Cardiac muscle cell (in vitro differentiated cells and primary cell): Measurements from ENCODE around the gene EHMT2. TPM values are rescaled to one million over a fixed set of nuclear protein-coding genes. Genes with fewer than 3 reads are reported as not detected.

Experiments used
- DNase-seq, 2 donors: peaks; one replicate each; pipeline versions ENCODE4 v3.0.0 to v3.0.0-alpha.2; 2010 to 2017; ENCODE audit warnings: low read depth in 1 of 2, low spot score in 1 of 2
- H3K27ac ChIP-seq: fragments of 200-600 bp; sonication (generic); 2 replicates; pipeline ENCODE4 v1.5.1; 2016
- H3K27me3 ChIP-seq: fragments of 200-600 bp; sonication (generic); 2 replicates; pipeline ENCODE4 v1.6.0; 2016; ENCODE audit warnings: control low read depth
- H3K36me3 ChIP-seq: fragments of 200-600 bp; sonication (generic); 2 replicates; pipeline ENCODE4 v1.5.1; 2016; ENCODE audit warnings: control low read depth
- H3K4me1 ChIP-seq: fragments of 200-600 bp; sonication (generic); 2 replicates; pipeline ENCODE4 v1.8.1; 2017; ENCODE audit warnings: low read depth, mild to moderate bottlenecking, mixed run types
- H3K4me3 ChIP-seq: fragments of 200-600 bp; sonication (generic); 2 replicates; pipeline ENCODE4 v1.5.1; 2016; ENCODE audit warnings: mild to moderate bottlenecking
- H3K9me3 ChIP-seq: fragments of 200-600 bp; sonication (generic); 2 replicates; pipeline ENCODE4 v1.5.1; 2017; ENCODE audit warnings: low read depth, mild to moderate bottlenecking, control low read depth
- polyA plus RNA-seq: library from polyadenylated mRNA; unstranded; fragments of >200 nt; fragmentation: Nextera tagmentation; extraction: Ambion mirVana; gene quantifications from 2 replicates; pipeline ENCODE4 v1.2.1, GENCODE V29; 2016
- total RNA-seq: library from RNA; depleted of rRNA; stranded (reverse); fragments of >200 nt; gene quantifications from 2 replicates; pipeline ENCODE4 v1.2.3, GENCODE V29; 2016
- TF ChIP-seq, protein P1 (sequence below): IDR thresholded peaks from 2 replicates; pipeline ENCODE4 v1.5.1; 2012; ENCODE audit warnings: low read depth, mild to moderate bottlenecking, low read length

EHMT2 gene
- total and polyA plus RNA-seq, 2 experiments from 2014 or later: 89.6 to 120 TPM

DNA sequence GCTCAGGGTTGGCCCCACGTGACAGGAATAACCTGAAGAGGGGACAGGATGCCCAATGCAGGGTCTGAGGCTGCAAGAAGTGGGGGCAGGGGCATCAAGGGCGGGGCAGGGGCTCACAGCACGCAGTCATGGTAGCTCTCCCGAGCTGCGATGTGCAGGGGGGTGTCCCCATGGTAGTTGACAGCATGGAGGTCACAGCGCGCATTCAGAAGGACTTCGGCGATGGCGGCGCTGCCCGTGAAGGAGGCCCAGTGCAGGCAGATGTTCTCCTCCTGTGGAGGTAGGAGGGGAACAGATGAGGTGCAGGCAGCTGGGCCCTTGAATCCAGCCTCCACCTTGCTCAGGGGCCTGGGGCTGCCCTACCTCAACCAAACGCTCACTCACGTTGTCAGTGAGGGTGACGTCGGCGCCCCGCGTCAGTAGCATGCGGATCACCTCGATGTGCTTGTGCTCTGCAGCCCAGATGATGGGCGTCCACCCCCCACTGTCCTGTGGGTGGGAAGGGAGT is 12.9 kb downstream of the EHMT2 start:
- Histone ChIP-seq H3K36me3 (peaks cover 82% of the 10 kb centered on the region), H3K27me3 (no peaks in the 10 kb centered on the region), H3K4me1 (no peaks in the 10 kb centered on the region), H3K9me3 (no peaks in the 10 kb centered on the region), H3K4me3 (no peak overlapping the region), H3K27ac (no peak overlapping the region)
- no peak for DNase-seq
- TF ChIP-seq, protein P1, sequence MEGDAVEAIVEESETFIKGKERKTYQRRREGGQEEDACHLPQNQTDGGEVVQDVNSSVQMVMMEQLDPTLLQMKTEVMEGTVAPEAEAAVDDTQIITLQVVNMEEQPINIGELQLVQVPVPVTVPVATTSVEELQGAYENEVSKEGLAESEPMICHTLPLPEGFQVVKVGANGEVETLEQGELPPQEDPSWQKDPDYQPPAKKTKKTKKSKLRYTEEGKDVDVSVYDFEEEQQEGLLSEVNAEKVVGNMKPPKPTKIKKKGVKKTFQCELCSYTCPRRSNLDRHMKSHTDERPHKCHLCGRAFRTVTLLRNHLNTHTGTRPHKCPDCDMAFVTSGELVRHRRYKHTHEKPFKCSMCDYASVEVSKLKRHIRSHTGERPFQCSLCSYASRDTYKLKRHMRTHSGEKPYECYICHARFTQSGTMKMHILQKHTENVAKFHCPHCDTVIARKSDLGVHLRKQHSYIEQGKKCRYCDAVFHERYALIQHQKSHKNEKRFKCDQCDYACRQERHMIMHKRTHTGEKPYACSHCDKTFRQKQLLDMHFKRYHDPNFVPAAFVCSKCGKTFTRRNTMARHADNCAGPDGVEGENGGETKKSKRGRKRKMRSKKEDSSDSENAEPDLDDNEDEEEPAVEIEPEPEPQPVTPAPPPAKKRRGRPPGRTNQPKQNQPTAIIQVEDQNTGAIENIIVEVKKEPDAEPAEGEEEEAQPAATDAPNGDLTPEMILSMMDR: no peak

DNA sequence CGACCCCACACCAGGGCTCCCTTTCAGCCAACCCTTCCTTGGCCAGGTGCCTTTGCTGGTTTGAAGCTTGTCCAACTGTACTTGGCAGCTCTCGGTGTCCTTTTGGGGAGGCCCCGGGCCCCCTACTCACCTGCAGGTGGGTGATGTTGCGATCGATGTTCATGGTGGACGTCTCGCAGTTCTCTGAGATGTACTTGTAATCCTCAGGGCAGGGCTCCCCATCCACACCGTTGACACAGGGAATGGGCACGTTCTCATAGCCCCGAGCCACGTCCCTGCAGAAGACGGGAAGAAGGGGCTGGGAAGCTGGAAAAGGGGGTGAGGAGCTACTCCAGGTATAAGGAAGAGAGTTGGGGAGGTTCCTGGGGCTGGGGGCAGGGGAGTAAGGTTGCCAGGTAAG is 13.8 kb downstream of the EHMT2 start:
- Histone ChIP-seq H3K4me3 (no peak overlapping the region), H3K36me3 (peaks cover 74% of the 10 kb centered on the region), H3K27me3 (no peaks in the 10 kb centered on the region), H3K9me3 (no peaks in the 10 kb centered on the region), H3K27ac (no peak overlapping the region), H3K4me1 (no peaks in the 10 kb centered on the region)
- TF ChIP-seq, protein P1: no peak
- DNase-seq: no peak

DNA sequence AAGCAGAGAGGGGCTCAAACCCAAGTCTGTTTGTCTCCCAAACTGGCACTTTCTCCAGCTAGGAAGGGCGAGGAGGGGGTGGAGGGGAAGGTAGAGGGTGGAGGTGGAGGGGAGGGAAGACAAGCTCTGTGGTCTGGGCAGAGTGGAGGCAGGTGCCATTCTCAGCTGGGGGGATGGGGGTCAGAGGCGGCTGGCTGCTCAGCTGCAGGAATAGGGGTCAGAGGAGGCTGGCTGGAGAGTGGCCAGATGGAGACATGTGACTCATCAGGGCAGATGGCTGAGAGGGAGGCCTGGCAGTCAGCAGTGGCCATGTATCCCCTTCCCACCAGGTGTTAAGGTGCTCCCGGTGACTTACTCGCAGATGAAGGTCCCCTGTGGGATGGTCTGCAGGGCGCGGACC is 15.2 kb downstream of the EHMT2 start:
- Histone ChIP-seq H3K9me3 (no peaks in the 10 kb centered on the region), H3K4me1 (no peaks in the 10 kb centered on the region), H3K4me3 (no peak overlapping the region), H3K36me3 (peaks cover 62% of the 10 kb centered on the region), H3K27ac (no peak overlapping the region), H3K27me3 (no peaks in the 10 kb centered on the region)
- TF ChIP-seq, protein P1: no peak
- DNase-seq: peak in 1 of 2 donors; percentile 39

DNA sequence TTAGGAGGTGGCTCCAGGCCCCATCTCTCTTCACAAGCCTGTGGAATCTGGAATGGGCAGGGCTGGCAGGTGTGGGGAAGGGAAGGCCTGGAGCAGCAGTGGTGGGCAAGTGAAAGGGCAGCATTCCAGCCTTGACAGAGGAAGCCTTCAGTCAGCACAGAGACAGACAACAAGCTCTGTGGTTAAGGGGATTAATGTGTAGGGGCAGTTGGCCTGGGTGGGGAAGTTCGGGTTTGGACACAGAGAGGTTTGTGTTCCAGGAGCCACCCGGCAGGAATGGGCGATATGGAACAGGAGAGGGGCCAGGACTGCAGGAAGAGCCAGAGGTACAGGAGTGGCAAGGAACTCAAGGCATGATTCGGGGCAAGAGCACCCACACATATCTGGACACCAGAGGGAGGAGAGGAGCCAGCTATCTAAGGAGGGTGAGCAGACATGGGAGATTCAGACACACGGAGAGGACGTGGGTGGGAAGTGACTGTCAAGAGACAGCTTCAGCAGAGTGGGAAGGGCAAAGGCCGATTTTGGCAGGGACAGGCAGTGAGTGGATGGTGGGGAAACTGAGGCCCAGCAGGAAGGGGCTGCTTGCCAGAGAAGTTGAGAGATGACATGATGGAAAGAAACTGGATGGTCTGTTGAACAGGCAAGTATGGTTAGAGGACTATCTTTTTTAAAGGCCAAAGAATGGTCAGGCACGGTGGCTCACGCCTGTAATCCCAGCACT is 16.2 kb downstream of the EHMT2 start:
- TF ChIP-seq, protein P1: no peak
- no peak for DNase-seq
- no peaks in the 10 kb centered on the region for H3K9me3 ChIP-seq
- no peak overlapping the region for H3K27ac ChIP-seq
- H3K36me3 ChIP-seq: peaks cover 56% of the 10 kb centered on the region
- H3K27me3 ChIP-seq: no peaks in the 10 kb centered on the region
- H3K4me3 ChIP-seq: no peak overlapping the region
- no peaks in the 10 kb centered on the region for H3K4me1 ChIP-seq

DNA sequence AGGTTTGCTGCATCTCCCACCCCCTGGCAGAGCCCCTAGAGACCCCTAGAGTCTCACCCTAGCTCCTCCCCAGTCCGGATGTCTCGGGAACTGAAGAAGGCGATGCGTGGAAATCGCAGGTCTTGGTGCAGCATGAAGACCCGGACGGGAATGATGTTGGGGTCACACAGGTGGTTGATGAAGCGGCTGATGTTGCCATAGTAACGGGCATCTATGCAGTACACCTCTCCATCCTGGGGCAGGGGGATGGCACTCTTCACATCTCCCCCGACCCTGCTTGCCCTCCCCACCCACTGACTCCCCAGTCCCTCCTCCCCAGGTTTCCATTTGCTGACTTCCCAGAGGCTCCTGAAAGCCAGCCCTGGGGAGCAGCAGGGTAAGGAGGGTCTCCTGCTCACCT is 16.9 kb downstream of the EHMT2 start:
- no peaks in the 10 kb centered on the region for H3K9me3 ChIP-seq
- H3K4me1 ChIP-seq: no peaks in the 10 kb centered on the region
- no peak for DNase-seq
- H3K36me3 ChIP-seq: peaks cover 55% of the 10 kb centered on the region
- no peak overlapping the region for H3K4me3 ChIP-seq
- TF ChIP-seq, protein P1: no peak
- no peak overlapping the region for H3K27ac ChIP-seq
- no peaks in the 10 kb centered on the region for H3K27me3 ChIP-seq
